ENCODE results near the gene SYMPK.

DNA sequence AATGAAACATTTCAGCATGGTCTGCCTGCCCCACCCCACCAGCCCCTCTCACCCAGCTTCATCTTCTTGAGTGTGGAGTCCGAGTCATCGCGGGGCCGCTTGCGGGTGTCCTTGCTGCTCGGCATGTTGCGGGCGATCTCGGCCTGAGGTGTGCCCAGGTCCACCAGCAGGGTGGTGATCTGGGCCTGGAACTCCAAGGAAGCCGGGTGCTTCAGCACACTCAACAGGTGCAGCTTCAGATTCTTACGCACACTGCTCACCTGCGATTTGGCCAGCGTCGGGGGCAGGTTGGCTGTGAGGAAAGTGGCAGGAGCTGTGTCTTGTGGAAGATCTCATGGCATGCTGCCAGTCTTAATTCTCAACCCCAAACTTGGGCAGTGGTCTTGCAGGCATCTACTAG, 20.7 kb downstream of the SYMPK start:
- no peak for TF ChIP-seq CTCF (IDR thresholded peaks at IDR 0.05; ENCODE audit: low read depth, low read length, poor library complexity, severe bottlenecking)
- TF ChIP-seq EZH2phosphoT487 (IDR thresholded peaks at IDR 0.05; ENCODE audit: borderline replicate concordance, low read length), result no peak

Data from DOHH2 (cell line).